ENCODE results near the gene PLA2G6. TPM values are rescaled to one million over a fixed set of nuclear protein-coding genes. Genes with fewer than 3 reads are reported as not detected.
A peak's percentile ranks its signal among the peaks of the same experiment; 100 is the strongest.

The PLA2G6 gene
- polyA plus RNA-seq (2013, experiment 1 of 2; ENCODE audit: insufficient read length): 6.8 TPM
- polyA plus RNA-seq (2013, experiment 2 of 2; ENCODE audit: insufficient read length): 6.9 TPM

DNA sequence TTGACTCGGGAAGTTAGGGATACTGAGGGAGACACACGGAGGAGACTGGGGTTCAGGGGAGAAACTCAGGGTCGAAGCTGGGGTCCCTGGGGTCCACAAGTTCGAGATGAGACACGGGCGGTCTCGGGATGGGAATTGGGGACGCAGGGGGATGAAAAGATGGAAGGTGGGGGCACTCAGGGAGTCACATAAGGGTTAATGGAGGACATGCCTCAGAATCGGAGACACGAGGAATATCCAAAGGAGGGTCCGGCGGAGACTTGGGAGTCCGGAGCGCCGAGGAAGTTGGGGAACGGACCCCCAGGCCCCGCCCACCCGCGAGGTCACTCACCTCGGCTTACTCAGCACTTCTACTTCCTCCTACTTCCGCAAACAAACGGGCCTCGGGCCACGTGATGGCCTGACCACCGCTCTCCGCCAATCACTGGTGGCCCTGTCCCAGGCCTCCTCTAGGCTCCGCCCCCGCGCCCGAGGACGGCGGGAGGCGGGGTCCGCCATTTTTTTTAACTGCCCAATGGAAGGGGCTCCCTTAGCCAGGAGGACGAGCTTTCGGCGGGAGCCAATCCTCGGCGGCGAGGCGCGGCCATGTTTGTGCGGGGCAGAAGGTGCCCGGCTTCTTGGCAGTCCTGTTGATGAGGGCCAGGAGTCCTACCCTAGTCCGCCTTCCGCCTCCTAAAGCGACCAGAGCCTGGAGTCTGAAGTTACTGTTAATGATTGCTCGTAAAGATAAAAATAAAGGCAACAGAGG, at the start of gene PLA2G6:
PLA2G6 (minus strand) TSS at position 378 of the 748 bp plus-strand sequence. CDS start 12,404 bp downstream, outside the sequence.
- DNase-seq: peak; percentile 99

GRCh38 chr22:38230916-38231315, 49.3 kb upstream of the PLA2G6 start:
- DNase-seq: no peak

DNA sequence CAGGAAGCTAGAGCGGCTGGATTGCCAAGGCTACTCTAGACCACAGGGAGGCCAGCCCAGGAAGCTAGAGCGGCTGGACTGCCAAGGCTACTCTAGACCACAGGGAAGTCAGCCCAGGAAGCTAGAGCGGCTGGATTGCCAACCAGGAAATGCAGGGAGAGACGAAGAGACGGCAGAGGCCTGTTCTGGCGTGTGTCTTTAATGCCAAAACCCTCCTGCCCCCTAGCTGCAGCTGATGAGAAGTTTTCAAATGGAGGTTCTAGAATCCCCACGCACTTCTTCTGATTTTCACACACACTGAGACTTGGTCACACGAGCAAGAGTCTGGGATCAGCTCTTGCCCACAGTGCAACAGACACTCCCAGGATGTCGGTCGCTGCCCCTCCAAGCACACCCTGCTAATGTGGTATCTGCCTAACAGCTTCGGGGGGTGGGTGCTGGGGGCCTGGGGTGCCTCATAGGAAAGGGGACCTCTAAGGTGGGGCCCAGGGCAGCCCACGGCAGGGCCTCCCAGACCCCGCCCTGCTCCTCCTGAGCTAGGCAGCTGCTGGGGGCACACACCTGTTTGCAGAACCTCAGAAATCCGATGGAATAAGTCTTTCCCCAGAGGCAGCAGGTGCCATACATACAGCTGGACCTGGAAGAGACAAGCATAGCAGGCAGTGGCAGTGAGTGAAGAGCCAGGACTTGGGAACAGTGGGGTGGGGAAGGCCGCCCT, 48.6 kb upstream of the PLA2G6 start:
- DNase-seq: peak; percentile 75

DNA sequence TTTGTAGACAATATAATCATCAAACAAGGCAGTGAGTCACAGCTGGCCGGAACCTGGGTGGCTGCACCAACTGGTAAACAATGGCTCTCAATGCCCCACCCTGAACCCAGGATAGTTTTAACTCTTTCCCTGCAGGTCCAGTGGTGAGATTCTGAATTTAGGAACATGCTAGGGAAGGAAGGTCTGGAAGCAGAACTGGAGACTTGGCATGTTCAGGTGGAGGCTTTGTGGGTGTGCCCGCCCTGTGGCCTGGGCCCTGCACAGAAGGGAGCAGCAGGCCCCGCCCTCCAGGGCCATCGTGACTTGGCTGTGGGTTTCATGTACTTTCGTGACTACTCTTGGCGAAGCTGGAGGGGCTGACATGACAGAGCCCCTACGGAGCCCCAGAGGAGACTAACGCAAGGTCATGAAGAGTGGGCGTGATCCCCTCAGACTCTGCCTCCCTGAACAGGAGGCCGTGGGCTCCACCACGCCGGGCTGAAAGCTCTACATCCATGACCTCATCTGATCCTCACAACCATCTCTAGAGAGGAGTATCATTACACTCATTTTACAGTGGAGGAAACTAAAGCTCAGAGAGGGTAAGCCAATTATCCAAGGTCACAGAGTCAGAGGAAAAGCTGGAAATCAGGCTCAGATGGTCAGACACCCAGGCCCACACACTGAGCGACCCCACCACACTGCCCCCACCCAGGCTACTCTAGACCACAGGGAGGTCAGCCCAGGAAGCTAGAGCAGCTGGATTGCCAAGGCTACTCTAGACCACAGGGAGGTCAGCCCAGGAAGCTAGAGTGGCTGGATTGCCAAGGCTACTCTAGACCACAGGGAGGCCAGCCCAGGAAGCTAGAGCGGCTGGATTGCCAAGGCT, 47.5 kb upstream of the PLA2G6 start:
- peak; percentile 55 for DNase-seq

GRCh38 chr22:38228326-38228872, 46.8 kb upstream of the PLA2G6 start:
- DNase-seq: no peak

DNA sequence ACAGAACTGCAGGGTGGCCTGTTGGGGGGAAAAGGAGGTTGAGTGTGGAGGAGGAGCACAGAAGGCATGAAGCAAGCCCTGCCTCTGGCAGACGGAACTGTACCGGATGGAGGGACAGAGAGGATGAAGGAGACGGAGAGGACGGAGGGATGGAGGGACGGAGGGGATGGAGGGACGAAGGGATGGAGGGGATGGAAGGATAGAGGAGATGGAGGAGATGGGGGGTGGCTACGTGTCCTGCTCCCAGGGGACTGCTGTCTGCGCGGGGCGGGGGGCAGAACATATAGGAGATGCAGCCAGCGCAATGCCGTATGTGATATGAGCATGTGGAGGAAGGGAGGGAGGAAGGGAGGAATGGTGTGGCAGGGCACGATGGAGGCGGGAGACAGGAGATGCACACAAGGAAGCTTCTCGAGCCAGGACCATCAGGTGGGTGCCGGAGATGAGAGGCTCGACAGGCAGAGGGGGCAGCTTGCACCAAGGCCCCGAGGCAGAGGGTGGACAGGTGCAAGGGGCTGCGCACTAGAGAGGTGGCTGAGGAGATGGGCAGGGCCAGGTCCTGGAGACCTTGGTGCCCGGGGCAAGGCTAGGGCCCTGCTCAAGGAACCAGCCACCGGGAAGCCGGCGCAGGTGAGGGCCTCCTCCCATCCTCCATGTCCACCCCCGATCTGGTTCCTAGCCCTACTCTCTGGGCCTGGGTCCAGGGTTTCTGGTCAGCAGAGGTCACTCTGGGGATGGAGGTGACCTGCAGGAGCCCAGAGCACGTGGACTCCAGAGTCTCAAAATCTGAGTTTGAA, 45.4 kb upstream of the PLA2G6 start:
- DNase-seq: no peak

DNA sequence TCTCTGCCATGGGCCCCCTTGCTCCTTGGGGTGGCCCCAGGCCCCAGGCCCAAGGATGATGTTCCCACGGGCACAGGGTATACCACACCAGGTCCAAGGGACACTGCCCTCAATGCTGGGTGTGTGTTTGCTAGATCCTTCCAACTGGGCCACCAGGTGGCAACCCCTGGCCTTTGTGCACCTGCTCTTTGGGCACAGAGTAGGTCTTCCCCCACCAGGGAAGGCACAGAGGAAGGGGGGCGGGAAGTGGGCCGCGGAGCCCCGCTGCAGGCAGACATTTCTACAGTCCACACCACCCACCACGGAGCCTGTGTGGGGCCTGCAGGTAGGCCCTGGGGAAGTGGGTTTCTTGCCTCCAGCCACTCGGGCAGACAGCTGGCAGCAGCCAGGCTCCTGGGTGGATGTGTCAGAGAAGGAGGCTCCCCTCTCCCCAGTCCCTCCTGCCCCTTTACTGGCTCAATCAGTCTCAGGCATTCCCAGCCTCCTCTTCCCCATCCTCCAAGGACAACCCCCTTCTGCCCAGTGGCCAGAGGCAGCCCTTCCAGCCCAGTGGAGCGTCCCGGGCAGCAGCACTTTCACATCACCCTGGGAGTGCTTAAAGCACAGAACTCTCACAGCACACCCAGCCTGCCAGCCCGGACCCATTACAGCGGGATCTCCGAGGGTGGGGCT, 41.8 kb upstream of the PLA2G6 start:
- DNase-seq: no peak

DNA sequence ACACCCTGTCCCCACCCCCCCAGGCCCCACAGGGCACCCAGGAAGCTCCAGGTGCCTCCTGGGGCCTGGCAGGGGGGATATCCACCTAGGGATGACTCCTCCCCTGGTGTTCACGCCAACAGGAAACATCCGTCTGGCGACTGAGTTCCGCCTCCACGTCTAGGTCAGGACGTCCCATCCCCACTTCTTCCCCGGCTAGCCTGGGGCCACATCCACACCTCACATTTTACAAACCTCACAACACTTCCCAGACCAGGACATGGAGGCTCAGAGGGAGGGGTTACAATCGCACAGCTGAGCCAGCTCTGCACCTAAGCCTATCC, 41.1 kb upstream of the PLA2G6 start:
- DNase-seq: no peak

GRCh38 chr22:38221908-38222796, 40.5 kb upstream of the PLA2G6 start:
- DNase-seq: no peak

DNA sequence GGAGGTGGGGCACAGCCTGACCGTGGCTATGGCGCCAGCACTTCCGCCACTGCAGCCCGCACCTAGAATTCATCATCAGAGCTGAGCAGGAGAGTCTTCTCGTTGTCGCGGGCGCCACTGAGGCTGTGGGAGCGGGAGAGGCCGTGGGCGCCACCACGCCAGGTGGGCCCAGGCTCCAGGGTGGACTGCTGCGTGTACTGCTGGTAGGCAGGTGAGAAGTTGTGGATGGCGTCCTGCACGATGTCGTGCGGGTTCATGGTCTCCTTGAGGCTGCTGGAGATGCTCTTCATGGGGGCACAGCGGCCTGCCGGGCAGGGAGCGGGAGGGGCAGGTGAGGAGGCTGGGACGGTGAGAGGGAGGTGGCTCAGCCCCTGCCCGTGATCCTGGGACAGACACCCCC, 39.8 kb upstream of the PLA2G6 start:
- no peak for DNase-seq

- DNase-seq: no peak
Measured at GRCh38 chr22:38220653-38221386, 39.2 kb upstream of the PLA2G6 start.

GRCh38 chr22:38220163-38220562, 38.5 kb upstream of the PLA2G6 start:
- no peak for DNase-seq

DNA sequence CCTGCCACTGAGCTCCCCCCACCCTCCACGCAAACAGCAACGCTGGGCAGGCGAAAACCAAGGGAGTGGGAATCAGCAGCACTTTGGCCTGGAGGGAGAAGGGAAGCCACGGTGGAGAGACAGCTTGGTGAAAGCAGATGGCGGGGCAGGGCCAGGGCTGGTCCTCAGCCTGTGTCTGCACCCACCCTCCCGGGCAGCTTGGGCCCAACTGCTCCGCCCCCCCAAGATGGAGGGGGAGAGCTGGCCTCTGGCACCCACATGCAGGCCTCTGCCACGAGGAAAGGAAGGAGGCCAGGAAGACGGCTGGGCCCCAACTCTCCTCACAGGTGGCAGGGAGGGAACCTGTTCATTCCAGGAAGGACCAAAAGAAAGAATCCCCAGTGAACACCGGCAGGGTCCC, 38.0 kb upstream of the PLA2G6 start:
- DNase-seq: no peak

- DNase-seq: peak; percentile 92
Measured at GRCh38 chr22:38218661-38219622, 37.3 kb upstream of the PLA2G6 start.

DNA sequence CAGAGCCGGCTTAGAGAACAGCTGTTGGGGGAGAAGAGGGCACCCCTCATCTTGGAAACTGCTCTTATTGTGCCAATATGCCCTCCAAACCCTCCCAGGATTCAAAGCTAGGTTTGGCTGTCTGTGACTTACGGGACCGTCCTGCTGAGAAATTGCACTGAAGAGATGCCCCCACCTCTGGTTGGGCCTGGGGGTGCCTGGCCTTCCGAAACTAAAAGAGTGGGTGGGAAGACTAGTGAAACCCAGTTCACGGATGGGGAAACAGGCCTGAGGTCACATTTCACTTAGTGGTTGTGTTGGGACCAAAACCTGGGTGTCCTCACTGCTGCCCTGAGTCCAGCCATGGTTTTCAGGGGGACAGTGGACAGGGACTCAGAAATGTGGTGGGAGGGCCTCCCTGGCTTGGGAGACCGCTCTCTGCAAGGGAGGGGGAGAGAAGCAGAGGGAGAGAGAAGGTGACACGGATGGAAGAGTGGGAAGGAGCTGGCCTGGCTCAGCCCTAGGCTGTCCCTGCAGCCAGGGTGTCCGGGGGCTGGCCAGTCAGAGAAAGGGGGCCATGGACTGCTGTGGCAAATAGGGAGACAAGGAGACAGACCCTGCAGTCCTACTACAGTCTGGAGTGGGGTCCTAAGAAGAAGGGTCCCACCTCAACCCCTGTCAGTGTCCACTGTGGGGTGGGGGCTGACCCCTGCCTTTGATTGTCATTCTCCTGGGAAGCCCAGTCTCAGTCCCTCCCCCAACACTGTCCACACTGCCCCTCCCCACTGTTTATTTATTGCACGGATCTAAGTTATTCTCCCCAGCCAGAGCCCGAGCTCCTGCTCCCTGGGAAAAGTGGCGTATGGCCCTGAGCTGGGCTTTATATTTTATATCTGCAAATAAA, 33.8 kb upstream of the PLA2G6 start:
- no peak for DNase-seq

GRCh38 chr22:38214302-38215056, 32.8 kb upstream of the PLA2G6 start:
- peak; percentile 79 for DNase-seq

DNA sequence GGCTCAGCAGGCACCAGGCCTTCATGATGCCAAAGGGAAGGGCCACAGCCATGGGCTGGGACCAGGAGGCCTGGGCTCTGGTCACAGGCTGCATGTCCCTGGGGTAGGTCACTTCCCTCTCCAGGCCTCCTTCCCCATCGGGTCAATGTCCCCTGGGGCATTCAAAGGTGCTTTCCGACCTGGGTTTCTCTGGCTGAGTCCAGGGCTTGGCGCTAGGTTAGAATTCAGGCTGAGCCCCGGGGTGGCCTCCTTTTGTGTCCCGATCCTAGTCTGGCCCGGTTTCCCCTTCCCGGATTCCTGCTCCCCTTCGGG, 32.3 kb upstream of the PLA2G6 start:
- no peak for DNase-seq
